Measurements from ENCODE around the gene TXNDC5. TPM values are rescaled to one million over a fixed set of nuclear protein-coding genes. Genes with fewer than 3 reads are reported as not detected.
A peak's percentile ranks its signal among the peaks of the same experiment; 100 is the strongest.

The TXNDC5 gene
- polyA plus RNA-seq, 1 donor from 2014 or later, result 37.7 TPM

DNA sequence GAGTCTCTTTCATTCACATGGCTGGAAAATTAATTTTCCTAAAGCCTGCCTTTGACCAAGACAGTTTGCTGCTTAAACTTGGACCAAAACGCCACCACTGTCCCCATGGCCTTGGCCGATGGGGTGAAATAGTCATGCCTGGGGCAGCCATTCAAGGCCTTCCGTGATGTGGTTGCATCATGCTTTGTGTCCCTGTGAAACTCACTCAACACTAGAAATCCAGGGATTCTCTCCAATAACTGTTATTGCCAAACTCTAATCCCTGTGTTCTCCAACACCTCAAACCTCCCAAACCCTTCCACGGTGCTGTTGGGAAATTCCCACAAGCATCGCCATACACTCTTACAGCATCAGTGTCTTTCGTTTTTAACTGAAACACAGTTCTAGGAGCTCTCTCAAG is 1.4 kb upstream of the TXNDC5 start:
- H4K20me1 ChIP-seq (ENCODE audit: insufficient read depth), result no peaks in the 10 kb centered on the region
- no peak overlapping the region for H3K9ac ChIP-seq (ENCODE audit: low read length)
- H3K4me3 ChIP-seq (ENCODE audit: low read length), result no peak overlapping the region
- H2AFZ ChIP-seq (ENCODE audit: low read depth, low read length), result no peak overlapping the region
- no peaks in the 10 kb centered on the region for H3K36me3 ChIP-seq (ENCODE audit: insufficient read depth, low read length)
- H3K9me3 ChIP-seq (ENCODE audit: low read length), result no peaks in the 10 kb centered on the region
- TF ChIP-seq RAD21 (conservative IDR thresholded peaks at IDR 0.05) (no peak), EZH2 (IDR thresholded peaks at IDR 0.05; ENCODE audit: borderline replicate concordance, insufficient read depth, low read length, poor library complexity, severe bottlenecking) (no peak), CTCF (IDR thresholded peaks at IDR 0.05; ENCODE audit: poor library complexity, severe bottlenecking) (no peak), MXI1 (conservative IDR thresholded peaks at IDR 0.05; ENCODE audit: poor library complexity, severe bottlenecking) (no peak), SMC3 (conservative IDR thresholded peaks at IDR 0.05; ENCODE audit: poor library complexity) (no peak), POLR2AphosphoS5 (IDR thresholded peaks at IDR 0.05) (no peak), EP300 (conservative IDR thresholded peaks at IDR 0.05; ENCODE audit: poor library complexity, severe bottlenecking) (no peak), TAF1 (IDR thresholded peaks at IDR 0.05; ENCODE audit: low read depth) (no peak)
- TF ChIP-seq, protein P1, sequence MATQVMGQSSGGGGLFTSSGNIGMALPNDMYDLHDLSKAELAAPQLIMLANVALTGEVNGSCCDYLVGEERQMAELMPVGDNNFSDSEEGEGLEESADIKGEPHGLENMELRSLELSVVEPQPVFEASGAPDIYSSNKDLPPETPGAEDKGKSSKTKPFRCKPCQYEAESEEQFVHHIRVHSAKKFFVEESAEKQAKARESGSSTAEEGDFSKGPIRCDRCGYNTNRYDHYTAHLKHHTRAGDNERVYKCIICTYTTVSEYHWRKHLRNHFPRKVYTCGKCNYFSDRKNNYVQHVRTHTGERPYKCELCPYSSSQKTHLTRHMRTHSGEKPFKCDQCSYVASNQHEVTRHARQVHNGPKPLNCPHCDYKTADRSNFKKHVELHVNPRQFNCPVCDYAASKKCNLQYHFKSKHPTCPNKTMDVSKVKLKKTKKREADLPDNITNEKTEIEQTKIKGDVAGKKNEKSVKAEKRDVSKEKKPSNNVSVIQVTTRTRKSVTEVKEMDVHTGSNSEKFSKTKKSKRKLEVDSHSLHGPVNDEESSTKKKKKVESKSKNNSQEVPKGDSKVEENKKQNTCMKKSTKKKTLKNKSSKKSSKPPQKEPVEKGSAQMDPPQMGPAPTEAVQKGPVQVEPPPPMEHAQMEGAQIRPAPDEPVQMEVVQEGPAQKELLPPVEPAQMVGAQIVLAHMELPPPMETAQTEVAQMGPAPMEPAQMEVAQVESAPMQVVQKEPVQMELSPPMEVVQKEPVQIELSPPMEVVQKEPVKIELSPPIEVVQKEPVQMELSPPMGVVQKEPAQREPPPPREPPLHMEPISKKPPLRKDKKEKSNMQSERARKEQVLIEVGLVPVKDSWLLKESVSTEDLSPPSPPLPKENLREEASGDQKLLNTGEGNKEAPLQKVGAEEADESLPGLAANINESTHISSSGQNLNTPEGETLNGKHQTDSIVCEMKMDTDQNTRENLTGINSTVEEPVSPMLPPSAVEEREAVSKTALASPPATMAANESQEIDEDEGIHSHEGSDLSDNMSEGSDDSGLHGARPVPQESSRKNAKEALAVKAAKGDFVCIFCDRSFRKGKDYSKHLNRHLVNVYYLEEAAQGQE (IDR thresholded peaks at IDR 0.05; ENCODE audit: borderline replicate concordance), result no peak
- H3F3A ChIP-seq (ENCODE audit: insufficient read depth, low read length, poor library complexity, severe bottlenecking), result no peaks in the 10 kb centered on the region
- H3K27ac ChIP-seq (ENCODE audit: low read length), result no peak overlapping the region
- H3K79me2 ChIP-seq (replicated peaks; ENCODE audit: insufficient read depth, low read length), result peaks cover 5% of the 10 kb centered on the region
- peaks cover 6% of the 10 kb centered on the region for H3K27me3 ChIP-seq (ENCODE audit: insufficient read depth, low read depth, low read length)
- no peaks in the 10 kb centered on the region for H3K9me2 ChIP-seq (ENCODE audit: insufficient read depth, low read length)
- no peak overlapping the region for H3K4me2 ChIP-seq (ENCODE audit: low read length)

- no peaks in the 10 kb centered on the region for H3F3A ChIP-seq (ENCODE audit: insufficient read depth, low read length, poor library complexity, severe bottlenecking)
- H2AFZ ChIP-seq (ENCODE audit: low read depth, low read length), result peak overlapping the region; percentile 80
- H3K27ac ChIP-seq (ENCODE audit: low read length), result no peak overlapping the region
- H3K4me2 ChIP-seq (ENCODE audit: low read length), result no peak overlapping the region
- peak overlapping the region; percentile 77 for H3K4me3 ChIP-seq (ENCODE audit: low read length)
- H3K9ac ChIP-seq (ENCODE audit: low read length), result peak overlapping the region; percentile 73
- TF ChIP-seq POLR2AphosphoS5 (IDR thresholded peaks at IDR 0.05) (no peak), EP300 (conservative IDR thresholded peaks at IDR 0.05; ENCODE audit: poor library complexity, severe bottlenecking) (no peak), EZH2 (IDR thresholded peaks at IDR 0.05; ENCODE audit: borderline replicate concordance, insufficient read depth, low read length, poor library complexity, severe bottlenecking) (no peak), RAD21 (conservative IDR thresholded peaks at IDR 0.05) (no peak), CTCF (IDR thresholded peaks at IDR 0.05; ENCODE audit: poor library complexity, severe bottlenecking) (no peak), SMC3 (conservative IDR thresholded peaks at IDR 0.05; ENCODE audit: poor library complexity) (no peak), TAF1 (IDR thresholded peaks at IDR 0.05; ENCODE audit: low read depth) (no peak), MXI1 (conservative IDR thresholded peaks at IDR 0.05; ENCODE audit: poor library complexity, severe bottlenecking) (no peak)
- TF ChIP-seq, protein P1 (IDR thresholded peaks at IDR 0.05; ENCODE audit: borderline replicate concordance), result no peak
- H3K36me3 ChIP-seq (ENCODE audit: insufficient read depth, low read length), result no peaks in the 10 kb centered on the region
- H3K27me3 ChIP-seq (ENCODE audit: insufficient read depth, low read depth, low read length), result peaks cover 6% of the 10 kb centered on the region
- peaks cover 5% of the 10 kb centered on the region for H3K79me2 ChIP-seq (replicated peaks; ENCODE audit: insufficient read depth, low read length)
- no peaks in the 10 kb centered on the region for H3K9me2 ChIP-seq (ENCODE audit: insufficient read depth, low read length)
- no peaks in the 10 kb centered on the region for H3K9me3 ChIP-seq (ENCODE audit: low read length)
- no peaks in the 10 kb centered on the region for H4K20me1 ChIP-seq (ENCODE audit: insufficient read depth)
Measured at GRCh38 chr6:7911345-7911725, 747 bp upstream of the TXNDC5 start.

All from neural cell (in vitro differentiated cells).